NB4 (cell line): Measurements from ENCODE around the gene SLC35C1.
A peak's percentile ranks its signal among the peaks of the same experiment; 100 is the strongest.

Experiments used
- DNase-seq: peaks from one replicate; pipeline ENCODE4 v3.0.0; 2010; ENCODE audit warnings: low read depth
- H3K4me3 ChIP-seq: one replicate; pipeline ENCODE4 v1.5.1; 2011; ENCODE audit warnings: mild to moderate bottlenecking, low read depth, low read length, moderate library complexity
- MYC ChIP-seq: IDR thresholded peaks from 2 replicates; pipeline ENCODE4 v1.6.1; 2011; ENCODE audit warnings: low read depth, low read length
- POLR2A ChIP-seq: IDR thresholded peaks from 2 replicates; pipeline ENCODE4 v1.6.1; 2011; ENCODE audit warnings: mild to moderate bottlenecking; ENCODE audit not compliant: insufficient read length; ENCODE audit errors: extremely low read depth
- TF ChIP-seq, protein P1 (sequence below): IDR thresholded peaks from 2 replicates; pipeline ENCODE4 v1.6.1; 2011; ENCODE audit warnings: low read depth, low read length
- TF ChIP-seq, protein P2 (sequence below): IDR thresholded peaks from one replicate; pipeline ENCODE4 v1.5.1; 2012; ENCODE audit warnings: low read depth, low read length

Gene SLC35C1

DNA sequence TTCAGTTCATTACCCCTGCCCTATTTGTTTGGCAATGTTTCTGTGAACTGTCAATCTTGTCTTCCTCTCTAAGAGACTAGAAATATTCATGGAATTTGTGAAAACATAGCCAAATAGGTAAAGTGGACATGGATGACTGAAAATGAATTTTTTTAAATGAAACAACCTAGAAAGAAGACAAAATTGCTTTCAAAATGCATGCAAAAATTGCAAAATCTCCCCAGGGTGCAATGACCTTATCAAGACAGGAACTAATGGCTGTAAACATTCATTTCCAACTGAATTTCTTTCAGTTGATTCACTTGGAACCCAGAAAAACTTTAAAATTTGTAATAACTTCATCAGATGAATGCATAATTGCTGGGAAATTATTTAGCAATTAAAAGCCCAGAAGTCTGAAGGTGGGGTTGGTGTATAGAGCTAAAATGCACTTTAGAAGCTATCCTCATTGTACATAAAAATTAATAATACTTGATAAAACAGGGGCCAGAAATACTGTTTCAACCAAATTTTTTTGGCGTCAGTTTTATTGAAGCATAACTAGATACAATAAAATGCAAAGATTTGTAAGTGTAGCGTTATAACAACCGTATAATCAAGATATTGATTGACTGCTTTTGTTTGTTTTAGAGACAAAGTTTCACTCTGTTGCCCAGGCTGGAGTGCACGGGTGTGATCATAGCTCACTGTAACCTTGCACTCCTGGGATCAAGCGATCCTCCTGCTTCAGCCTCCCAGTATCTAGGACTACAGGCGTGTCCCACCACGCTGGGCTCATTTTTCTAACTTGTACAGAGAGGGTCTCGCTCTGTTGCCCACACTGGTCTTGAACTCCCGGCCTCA lies 27.6 kb upstream of the SLC35C1 start:
- H3K4me3 ChIP-seq: no peak overlapping the region
- DNase-seq: peak; percentile 73
- TF ChIP-seq, protein P1, sequence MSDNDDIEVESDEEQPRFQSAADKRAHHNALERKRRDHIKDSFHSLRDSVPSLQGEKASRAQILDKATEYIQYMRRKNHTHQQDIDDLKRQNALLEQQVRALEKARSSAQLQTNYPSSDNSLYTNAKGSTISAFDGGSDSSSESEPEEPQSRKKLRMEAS: no peak
- TF ChIP-seq MYC: no peak
- TF ChIP-seq POLR2A: no peak
- TF ChIP-seq, protein P2, sequence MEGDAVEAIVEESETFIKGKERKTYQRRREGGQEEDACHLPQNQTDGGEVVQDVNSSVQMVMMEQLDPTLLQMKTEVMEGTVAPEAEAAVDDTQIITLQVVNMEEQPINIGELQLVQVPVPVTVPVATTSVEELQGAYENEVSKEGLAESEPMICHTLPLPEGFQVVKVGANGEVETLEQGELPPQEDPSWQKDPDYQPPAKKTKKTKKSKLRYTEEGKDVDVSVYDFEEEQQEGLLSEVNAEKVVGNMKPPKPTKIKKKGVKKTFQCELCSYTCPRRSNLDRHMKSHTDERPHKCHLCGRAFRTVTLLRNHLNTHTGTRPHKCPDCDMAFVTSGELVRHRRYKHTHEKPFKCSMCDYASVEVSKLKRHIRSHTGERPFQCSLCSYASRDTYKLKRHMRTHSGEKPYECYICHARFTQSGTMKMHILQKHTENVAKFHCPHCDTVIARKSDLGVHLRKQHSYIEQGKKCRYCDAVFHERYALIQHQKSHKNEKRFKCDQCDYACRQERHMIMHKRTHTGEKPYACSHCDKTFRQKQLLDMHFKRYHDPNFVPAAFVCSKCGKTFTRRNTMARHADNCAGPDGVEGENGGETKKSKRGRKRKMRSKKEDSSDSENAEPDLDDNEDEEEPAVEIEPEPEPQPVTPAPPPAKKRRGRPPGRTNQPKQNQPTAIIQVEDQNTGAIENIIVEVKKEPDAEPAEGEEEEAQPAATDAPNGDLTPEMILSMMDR: no peak

DNA sequence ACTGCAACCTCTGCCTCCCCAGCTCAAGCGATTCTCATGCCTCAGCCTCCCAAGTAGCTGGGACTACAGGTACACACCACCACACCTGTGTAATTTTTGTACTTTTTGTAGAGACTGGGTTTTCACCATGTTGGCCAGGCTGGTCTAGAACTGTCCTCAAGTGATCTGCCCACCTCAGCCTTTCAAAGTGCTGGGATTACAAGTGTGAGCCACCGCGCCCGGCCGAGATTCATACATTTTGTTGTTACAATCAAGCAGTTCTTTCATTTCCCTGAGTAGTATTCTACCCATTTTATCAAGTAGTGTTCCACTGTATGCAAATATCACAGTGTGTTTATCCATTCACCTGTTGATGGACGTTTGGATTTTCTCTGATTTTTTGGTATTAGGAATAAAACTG lies 26.6 kb upstream of the SLC35C1 start:
- DNase-seq: no peak
- no peak for TF ChIP-seq MYC
- TF ChIP-seq, protein P2: no peak
- H3K4me3 ChIP-seq: no peak overlapping the region

DNA sequence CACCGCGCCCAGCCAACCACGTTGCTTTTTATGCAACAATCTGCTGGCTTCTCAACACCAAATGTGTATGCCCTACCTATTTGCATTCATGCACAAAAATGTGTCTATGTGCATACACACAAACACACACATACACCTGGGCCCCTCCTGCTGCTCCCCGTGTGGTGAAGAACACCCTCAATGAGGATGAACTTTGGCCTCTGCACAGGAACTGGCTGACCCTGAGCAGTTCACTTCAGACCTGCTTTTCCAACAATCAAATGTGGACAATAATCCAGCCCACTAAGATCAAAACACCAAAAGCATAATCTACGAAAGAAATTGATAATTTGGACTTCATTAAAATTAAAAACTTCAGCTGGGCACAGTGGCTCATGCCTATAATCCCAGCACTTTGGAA lies 25.3 kb upstream of the SLC35C1 start:
- no peak for TF ChIP-seq POLR2A
- no peak for TF ChIP-seq MYC
- TF ChIP-seq, protein P1: no peak
- TF ChIP-seq, protein P2: no peak
- no peak for DNase-seq
- H3K4me3 ChIP-seq: no peak overlapping the region

DNA sequence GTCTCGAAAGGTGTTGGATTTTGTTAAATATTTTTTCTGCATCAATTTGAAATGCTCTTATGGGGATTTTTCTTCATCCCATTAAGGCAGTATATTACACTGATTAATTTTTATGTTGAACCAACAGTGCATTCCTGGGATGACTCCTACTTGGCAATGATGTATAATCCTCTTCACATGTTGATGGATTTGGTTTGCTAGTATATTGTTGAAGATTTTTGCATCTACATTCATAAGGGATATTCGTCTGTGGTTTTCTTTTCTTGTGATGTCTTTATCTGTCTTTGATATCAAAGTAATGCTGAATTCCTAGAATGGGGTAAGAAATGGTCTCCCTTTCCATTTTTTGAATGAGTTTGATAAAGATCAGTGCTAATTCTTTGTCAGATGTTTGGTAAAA lies 18.7 kb upstream of the SLC35C1 start:
- H3K4me3 ChIP-seq: no peak overlapping the region
- TF ChIP-seq POLR2A: no peak
- no peak for TF ChIP-seq MYC
- TF ChIP-seq, protein P1: no peak
- TF ChIP-seq, protein P2: no peak
- DNase-seq: no peak

DNA sequence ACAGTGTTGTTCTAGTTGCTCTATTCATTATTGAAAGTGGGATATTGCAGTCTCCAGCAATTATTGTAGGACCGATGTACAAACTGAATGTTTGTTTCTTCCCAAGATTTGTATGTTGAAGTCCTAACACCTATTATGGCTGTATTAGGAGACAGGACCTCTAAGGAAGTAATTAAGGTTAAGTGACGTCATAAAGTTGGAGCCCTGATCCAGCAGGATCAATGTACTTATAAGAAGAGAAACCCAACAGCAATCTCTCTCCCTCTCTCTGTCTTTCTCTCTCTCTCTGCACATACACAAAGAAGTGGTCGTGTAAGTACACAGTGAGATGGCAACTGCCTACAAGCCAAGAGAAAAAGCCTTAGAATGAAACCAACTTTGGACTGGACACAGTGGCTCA lies 16.1 kb upstream of the SLC35C1 start:
- DNase-seq: no peak
- no peak overlapping the region for H3K4me3 ChIP-seq
- no peak for TF ChIP-seq POLR2A
- TF ChIP-seq, protein P2: no peak
- TF ChIP-seq, protein P1: no peak
- TF ChIP-seq MYC: no peak

DNA sequence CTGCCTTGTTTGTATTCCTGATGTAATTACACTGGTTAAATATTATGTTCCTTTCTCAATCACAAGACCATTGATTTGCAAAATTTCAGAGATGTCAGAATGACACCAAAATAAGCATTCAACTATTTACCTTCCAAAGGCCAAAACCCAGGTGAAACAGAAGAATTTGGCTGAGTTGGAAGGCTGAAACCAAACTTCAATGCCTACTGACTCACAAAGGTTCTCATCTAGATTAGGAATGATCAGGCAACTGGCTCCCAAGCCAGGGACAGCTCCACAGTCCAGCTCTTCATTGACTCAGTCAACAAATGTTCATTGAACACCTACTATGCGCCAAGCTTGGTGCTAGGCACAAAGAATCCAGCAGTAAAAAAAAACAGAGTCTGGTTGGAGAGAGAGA lies 13.4 kb upstream of the SLC35C1 start:
- no peak overlapping the region for H3K4me3 ChIP-seq
- TF ChIP-seq, protein P1: no peak
- no peak for TF ChIP-seq MYC
- TF ChIP-seq, protein P2: no peak
- TF ChIP-seq POLR2A: no peak
- DNase-seq: no peak
